Embryonic facial prominence (tissue), 1 donor: ENCODE measurements around the gene CYTIP.
"Not testable (repeated sequence)": the region's sequence is repeated elsewhere in the genome, so short reads cannot be mapped to it uniquely, and the experiment has no call there.

Experiments
- DNase-seq: peaks from one replicate; pipeline ENCODE4 v3.0.0-alpha.2; 2016; ENCODE audit errors: extremely low spot score

CYTIP gene

DNA sequence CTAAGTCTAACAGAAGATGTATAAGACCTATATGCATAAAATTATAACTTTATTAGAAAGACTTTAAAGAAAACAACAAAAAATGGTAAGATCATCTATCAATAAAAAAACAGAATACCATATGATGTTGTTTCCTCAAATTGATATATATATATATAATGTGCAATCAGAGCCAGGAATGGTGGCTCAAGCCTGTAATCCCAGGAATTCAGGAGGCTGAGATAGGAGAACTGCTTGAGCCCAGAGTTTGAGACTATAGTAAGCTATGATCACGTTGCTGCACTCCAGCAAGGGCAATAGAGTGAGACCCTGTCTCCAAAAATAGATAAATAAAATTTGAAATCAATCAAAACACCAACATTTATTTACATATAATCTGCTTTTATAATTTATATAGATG lies 19.5 kb downstream of the CYTIP start:
- DNase-seq = no peak

GRCh38 chr2:157421964-157422363 lies 21.9 kb downstream of the CYTIP start:
- no peak for DNase-seq

- no peak for DNase-seq
These were observed 22.5 kb downstream of the CYTIP start for GRCh38 chr2:157421331-157421944.

- DNase-seq = no peak
These were observed 23.0 kb downstream of the CYTIP start for GRCh38 chr2:157420771-157421323.

GRCh38 chr2:157419031-157419575 lies 24.8 kb downstream of the CYTIP start:
- no peak for DNase-seq

DNA sequence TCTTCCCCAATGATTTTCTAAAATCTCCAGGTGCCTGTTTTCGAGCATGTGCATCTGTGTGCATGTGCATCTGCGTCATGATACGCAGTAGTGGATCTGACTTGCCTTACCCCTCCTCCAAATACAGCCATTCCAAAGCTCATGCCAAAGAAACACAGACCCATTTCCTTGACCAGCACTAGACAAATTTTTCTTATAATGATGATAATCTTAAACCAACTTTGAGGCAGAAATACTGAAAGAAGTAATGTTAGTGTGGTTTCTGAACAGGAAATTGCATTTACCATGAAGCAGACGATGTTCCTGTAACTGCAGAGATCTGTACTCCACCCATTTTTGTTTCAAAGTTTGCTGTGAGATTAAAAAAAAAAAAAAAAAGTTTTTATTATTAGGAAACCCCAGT lies 25.6 kb downstream of the CYTIP start:
- no peak for DNase-seq

GRCh38 chr2:157415591-157416101 lies 28.2 kb downstream of the CYTIP start:
- no peak for DNase-seq

GRCh38 chr2:157414050-157414449 lies 29.8 kb downstream of the CYTIP start:
- DNase-seq = no peak

- no peak for DNase-seq
These were observed 30.4 kb downstream of the CYTIP start for GRCh38 chr2:157413326-157414035.

DNA sequence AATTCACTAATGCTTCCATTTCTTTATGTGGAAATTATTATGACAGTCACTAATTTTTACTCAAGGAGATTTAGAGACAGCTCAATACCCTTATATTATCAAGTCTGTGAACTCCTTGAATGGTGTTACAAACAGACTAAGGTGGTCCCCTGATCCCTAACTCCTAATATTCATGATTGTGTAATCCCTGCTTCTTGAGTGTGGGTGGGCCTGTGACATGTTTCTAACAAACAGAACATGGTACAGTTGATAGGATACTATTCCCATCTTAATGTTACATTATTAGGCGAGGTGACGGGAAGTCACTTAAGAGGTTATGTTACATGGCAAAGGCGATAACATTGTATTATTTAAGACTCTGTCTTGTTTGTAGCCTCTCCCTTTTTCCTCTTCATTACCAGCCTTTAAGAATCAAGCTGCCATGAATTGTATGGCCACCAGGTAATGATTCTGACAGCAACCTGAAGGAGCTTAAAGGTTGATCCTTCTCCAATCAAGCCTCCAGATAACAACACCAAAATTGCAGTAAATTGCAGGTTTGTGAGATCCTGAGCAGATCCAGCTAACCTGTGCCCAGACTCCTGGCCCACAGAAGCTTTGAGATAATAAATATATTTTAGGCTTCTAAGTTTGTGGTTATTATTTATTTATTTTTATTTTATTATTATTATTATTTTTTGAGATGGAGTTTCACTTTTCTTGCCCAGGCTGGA lies 32.1 kb downstream of the CYTIP start:
- no peak for DNase-seq

DNA sequence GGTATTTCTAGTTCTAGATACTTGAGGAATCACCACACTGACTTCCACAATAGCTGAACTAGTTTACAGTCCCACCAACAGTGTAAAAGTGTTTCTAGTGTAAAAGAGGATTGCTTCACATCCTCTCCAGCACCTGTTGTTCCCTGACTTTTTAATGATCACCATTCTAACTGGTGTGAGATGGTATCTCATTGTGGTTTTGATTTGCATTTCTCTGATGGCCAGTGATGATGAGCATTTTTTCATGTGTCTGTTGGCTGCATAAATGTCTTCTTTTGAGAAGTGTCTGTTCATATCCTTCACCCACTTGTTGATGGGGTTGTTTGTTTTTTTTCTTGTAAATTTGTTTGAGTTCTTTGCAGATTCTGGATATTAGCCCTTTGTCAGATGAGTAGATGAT lies 38.5 kb downstream of the CYTIP start:
- DNase-seq = not testable (repeated sequence)

DNA sequence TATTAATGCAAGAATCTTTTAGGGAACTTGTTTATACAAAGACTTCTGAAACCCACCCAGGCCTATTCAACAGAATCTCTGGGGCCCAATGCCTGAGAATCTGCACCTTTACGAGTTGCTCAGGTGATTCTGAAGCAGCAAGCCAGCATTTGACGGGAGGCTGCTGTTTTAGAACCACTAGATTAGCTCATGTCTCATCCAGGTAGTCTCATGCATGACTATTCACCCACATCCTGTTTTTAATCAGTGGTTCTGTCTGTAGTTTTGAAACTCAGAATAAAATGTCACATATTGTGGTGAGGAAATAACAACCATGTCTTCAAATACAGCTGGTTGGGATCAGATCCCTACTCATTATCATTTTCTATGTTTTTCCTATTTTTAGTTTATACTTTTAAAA lies 39.5 kb downstream of the CYTIP start:
- no peak for DNase-seq

DNA sequence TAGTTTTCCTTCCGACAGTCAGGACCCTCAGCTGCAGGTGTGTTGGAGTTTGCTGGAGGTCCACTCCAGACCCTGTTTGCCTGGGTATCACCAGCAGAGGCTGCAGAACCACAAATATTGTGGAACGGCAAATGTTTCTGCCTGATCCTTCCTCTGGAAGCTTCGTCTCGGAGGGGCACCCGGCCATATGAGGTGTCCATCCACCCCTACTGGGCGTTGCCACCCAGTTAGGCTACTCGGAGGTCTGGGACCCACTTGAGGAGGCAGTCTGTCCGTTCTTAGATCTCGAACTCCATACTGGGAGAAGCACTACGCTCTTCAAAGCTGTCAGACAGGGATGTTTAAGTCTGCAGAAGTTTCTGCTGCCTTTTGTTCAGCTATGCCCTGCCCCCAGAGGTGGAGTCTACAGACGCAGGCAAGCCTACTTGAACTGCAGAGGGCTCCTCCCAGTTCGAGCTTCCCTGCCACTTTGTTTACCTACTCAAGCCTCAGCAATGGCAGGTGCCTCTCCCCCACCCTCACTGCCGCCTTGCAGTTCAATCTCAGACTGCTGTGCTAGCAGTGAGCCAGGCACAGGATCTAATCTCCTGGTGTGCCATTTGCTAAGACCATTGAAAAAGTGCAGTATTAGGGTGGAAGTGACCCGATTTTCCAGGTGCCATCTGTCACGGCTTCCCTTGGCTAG lies 40.9 kb downstream of the CYTIP start:
- DNase-seq = not testable (repeated sequence)

DNA sequence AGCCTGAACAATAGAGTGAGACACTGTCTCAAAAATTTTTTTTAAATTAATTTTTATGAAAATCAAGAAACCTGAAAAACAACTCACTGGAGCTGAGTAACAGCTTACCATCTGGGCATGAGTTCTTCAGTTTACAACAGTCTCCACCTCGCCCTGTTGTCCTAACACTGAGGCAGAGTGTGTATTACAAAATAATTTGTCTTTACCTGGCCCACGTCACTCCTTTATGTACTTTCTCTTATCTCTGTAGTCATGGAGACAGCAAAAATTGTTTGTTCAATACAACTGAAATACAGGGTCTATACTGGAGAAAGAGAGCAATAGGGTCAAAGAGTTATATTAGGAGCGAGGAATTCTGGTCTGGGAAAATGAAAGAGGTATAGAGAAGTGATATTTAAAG lies 48.1 kb downstream of the CYTIP start:
- DNase-seq = no peak

- DNase-seq = no peak
These were observed 49.0 kb downstream of the CYTIP start for GRCh38 chr2:157394928-157395327.

DNA sequence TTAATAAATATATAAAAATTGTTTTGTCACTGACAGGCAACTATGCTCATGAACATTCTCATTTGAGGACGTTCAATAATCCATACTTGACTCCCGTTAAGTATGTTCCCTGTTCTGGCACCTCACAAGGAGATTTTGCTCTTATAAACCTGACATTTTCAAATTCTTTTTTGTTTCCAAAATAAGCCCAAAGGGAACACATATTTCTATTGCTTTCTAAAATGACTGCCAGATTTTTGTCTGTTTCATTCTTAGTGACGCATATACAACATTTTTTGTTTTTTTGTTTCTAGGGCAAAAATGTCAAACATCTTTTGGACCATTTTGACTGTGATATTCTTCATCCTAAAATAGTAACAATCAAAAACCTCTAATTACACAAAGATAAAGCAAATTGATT lies 50.5 kb downstream of the CYTIP start:
- no peak for DNase-seq

GRCh38 chr2:157388827-157389226 lies 55.1 kb downstream of the CYTIP start:
- no peak for DNase-seq

- no peak for DNase-seq
These were observed 57.1 kb downstream of the CYTIP start for GRCh38 chr2:157386747-157387146.

DNA sequence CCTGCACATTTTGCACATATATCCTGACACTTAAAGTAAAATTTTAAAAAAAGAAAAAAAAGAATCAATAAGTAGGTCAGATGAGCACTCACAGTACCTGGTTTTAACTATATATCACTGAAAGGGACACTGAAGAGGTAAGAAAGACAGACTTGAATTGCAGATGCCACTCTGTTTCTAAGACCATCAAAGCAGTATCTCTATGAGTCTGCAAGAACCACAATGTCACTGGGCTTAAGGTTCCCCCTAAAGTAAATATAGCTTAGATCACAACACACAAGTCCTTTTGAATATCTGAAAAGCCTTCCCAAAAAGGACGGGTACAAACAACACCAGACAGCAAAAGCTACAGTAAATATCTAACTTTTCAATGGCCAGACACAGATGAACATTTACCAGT lies 57.6 kb downstream of the CYTIP start:
- DNase-seq = no peak

GRCh38 chr2:157377861-157378260 lies 66.0 kb downstream of the CYTIP start:
- DNase-seq = no peak

- no peak for DNase-seq
These were observed 67.8 kb downstream of the CYTIP start for GRCh38 chr2:157376041-157376440.

DNA sequence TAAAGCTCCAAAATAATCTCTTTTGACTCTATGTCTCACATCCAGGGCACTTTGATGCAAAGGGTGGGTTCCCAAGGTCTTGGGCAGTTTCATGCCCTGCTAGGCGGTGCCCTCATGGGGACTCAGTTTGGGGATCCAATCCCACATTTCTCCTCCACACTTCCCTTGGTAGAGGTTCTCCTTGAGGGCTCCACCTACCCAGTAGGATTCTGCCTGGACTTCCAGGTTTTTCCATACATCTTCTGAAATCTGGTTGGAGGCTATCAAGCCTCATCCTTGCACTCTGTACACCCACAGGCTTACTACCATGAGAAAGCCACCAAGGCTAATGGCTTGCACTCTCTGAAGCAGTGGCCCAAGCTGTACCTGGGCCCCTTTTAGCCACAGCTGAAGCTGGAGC lies 68.5 kb downstream of the CYTIP start:
- no peak for DNase-seq
